ENCODE measurements around the gene ACP1.

Gene ACP1

DNA sequence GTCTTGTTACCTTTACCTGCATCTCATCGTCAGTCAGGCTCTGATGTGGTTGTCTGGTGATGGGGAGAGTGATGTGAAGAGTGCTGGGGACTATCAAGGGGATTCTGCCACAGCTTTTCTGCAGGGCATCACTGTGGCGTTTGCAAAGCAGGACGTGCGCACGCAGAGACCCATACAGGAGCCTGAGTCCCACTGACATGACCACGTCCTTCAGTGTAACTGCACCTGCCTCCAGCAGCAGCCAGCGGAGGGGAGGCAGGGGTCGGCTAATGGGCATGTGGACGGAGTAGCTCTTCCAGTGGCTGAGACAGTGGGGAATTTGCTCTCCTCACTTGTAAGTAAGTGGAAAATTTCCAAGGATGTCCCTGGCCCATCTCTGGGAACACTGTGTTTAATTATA lies 16.6 kb downstream of the ACP1 start:
- ChIA-PET CTCF (interaction anchor here (0.9 to 1.5 kb wide), 2 partner anchors 9 to 36 kb away, joined by 4 read pairs; no protein-coding TSS in a partner anchor), POLR2A (no interaction called here)
- DNase-seq (ENCODE audit: extremely low spot score), result no peak
- TF ChIP-seq, protein P1, sequence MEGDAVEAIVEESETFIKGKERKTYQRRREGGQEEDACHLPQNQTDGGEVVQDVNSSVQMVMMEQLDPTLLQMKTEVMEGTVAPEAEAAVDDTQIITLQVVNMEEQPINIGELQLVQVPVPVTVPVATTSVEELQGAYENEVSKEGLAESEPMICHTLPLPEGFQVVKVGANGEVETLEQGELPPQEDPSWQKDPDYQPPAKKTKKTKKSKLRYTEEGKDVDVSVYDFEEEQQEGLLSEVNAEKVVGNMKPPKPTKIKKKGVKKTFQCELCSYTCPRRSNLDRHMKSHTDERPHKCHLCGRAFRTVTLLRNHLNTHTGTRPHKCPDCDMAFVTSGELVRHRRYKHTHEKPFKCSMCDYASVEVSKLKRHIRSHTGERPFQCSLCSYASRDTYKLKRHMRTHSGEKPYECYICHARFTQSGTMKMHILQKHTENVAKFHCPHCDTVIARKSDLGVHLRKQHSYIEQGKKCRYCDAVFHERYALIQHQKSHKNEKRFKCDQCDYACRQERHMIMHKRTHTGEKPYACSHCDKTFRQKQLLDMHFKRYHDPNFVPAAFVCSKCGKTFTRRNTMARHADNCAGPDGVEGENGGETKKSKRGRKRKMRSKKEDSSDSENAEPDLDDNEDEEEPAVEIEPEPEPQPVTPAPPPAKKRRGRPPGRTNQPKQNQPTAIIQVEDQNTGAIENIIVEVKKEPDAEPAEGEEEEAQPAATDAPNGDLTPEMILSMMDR (IDR thresholded peaks at IDR 0.05; ENCODE audit: control extremely low read depth, extremely low read depth, low read depth, missing control alignments), result no peak

DNA sequence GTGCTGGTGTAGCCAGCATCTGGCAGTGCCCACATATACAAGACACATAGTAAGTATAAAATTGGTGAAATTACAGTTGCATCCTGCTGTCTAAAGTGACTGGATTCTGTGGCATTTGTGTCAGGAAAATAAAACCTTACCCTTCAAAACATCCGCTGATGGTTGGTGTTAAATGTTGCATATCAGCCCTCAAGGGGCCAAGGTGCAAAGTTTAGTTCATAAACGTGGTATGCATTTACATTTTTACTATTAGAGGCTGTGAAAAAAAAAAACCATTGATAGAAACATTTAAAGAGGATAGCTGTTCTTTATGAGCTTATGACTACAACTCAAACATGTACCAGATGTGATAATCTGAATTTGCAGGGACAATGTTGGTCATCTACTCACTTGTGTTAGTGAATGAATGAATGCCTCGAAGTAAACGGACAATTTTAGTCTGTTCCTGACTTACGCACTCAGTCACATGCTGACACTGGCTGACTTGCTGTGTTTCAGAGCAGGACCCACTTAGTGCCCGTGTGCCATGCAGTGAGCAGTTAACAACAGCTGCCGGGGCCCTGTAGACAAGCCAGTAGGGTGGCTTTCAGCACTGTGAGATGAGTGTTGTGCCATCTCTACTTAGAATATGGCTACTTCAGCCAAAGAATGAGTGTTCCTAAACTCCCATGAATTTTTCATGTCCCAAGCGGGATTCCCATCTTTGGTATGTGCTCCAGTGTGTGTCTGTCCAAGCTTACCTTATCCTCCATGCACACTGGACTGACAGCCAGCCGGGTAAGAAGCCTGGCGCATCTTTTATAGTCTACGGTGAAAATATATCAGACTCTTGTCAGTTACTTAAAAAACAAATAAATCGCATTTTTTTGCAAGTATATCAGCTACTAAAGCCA lies 17.9 kb downstream of the ACP1 start:
- ChIA-PET POLR2A (no interaction called here), CTCF (interaction anchor here (0.7 to 1.2 kb wide), 3 partner anchors 8 to 354 kb away, joined by 3 to 4 read pairs (median 3); no protein-coding TSS in a partner anchor)
- DNase-seq (ENCODE audit: extremely low spot score), result no peak
- TF ChIP-seq, protein P1 (IDR thresholded peaks at IDR 0.05; ENCODE audit: control extremely low read depth, extremely low read depth, low read depth, missing control alignments), result no peak

DNA sequence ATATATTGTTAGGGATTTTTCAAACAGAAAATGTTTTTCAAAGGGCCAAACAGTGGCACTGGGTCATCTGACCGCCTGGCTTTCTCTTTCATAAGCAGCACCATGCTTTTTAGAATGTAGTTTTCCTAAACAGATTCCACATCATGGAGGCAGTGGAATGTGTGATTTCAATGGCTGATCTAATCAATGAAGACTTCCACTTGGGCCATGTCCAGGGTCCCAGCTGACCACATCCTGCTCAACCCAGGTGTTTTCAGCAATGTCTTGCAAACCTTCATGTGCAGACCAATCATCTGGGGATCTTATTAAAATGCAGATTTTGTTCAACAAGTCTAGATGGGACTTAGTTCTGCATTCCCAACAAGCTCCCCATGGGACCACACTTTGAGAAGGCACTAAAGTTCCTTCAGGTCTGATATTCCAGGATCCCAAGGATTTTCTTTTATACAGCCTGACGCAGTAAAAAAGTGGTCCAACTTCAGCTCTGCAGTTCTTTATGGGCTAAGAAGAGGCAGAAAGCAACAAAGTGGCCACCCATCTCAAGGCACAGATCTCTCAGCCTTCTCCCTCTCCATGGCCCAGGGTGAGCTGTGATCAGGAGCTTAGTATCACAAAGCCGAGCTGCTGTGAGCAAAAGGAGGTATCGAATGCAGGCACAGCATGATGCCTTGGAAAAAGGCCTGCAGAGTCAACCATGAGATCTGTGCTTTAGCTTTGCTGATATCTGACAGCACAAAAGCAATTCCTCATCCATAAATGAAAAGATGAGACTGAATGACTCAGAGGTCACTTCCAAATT lies 19.4 kb downstream of the ACP1 start:
- POLR2A ChIA-PET, result no interaction called here
- CTCF ChIA-PET, result interaction anchor here (1.0 to 1.8 kb wide), 6 partner anchors 11 to 352 kb away, joined by 3 to 5 read pairs (median 3); no protein-coding TSS in a partner anchor
- DNase-seq (ENCODE audit: extremely low spot score), result no peak
- TF ChIP-seq, protein P1 (IDR thresholded peaks at IDR 0.05; ENCODE audit: control extremely low read depth, extremely low read depth, low read depth, missing control alignments), result no peak

DNA sequence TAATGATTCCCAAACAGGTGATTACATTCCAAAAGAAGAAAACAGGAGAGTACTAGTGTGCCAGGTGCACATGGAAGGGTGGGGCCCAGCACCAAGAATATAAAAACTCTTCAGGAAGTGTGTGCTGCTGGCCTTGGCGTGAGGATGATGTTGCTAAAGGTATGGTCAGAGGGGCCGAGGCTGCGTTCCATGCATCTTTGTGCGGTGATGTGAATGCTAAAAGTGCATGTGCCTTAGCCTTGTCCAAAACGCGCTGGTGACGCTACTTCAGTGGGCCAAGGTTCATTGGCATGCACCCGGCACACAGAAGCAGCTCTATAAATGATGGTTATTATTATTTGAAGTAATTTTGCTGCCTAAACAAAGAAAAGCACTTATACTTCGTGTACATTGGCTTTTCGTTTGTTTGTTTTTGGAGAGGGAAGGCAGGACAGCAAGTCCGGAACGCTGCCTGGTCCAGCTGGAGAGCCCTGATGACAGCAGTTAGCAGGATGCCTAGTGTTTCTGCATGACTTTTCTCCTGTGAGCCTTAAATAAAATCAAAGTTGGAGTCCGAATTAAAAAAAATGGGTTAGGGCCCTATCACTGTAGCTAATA lies 20.2 kb downstream of the ACP1 start:
- POLR2A ChIA-PET, result no interaction called here
- no peak for DNase-seq (ENCODE audit: extremely low spot score)
- CTCF ChIA-PET, result interaction anchor here (1.0 to 1.8 kb wide), 5 partner anchors 11 to 38 kb away, joined by 3 to 7 read pairs (median 4); no protein-coding TSS in a partner anchor
- TF ChIP-seq, protein P1 (IDR thresholded peaks at IDR 0.05; ENCODE audit: control extremely low read depth, extremely low read depth, low read depth, missing control alignments), result no peak

DNA sequence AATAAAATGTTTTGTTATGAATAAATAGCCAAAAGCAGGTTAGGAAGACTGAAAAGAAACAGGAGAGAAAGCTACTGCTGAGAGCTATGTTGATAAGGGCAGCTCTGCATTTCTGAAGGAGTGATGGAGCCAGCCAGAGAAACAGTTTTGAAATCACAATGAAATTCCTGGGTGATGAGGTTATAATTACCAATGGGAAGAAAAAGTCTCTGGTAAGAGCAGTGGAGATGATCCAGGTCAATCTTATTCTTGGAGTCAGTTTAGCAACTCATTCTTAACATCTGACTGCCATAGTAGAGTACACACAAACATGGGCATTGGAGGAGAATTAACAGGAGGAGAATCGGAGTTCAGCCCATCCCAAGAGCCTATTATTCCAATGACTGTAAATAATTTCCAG lies 20.8 kb downstream of the ACP1 start:
- no peak for DNase-seq (ENCODE audit: extremely low spot score)
- CTCF ChIA-PET, result interaction anchor here (1.0 to 1.8 kb wide), 4 partner anchors 11 to 38 kb away, joined by 4 to 7 read pairs (median 4); no protein-coding TSS in a partner anchor
- POLR2A ChIA-PET, result no interaction called here
- TF ChIP-seq, protein P1 (IDR thresholded peaks at IDR 0.05; ENCODE audit: control extremely low read depth, extremely low read depth, low read depth, missing control alignments), result no peak

DNA sequence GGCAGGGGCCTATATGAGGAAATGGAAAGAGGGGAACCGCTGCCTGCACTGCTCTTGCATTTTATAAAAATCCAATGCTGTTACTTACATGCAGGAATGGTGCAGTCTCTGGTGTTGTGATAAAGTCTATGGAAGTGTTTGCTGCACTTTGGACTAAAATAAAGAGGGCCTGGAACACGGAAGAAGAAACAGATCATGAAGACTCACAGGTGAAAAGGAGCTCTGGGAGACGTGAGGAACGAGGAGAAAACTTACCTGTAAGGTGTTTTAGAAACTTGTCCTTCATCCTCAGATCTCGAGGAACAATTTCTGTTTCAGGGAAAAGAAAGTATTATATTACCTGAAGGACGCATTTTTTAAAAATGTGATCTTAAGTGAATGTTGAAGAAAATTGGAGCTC lies 21.3 kb downstream of the ACP1 start:
- no peak for DNase-seq (ENCODE audit: extremely low spot score)
- CTCF ChIA-PET, result interaction anchor here (1.0 to 1.8 kb wide), 3 partner anchors 12 to 39 kb away, joined by 4 to 7 read pairs (median 5); no protein-coding TSS in a partner anchor
- TF ChIP-seq, protein P1 (IDR thresholded peaks at IDR 0.05; ENCODE audit: control extremely low read depth, extremely low read depth, low read depth, missing control alignments), result no peak
- POLR2A ChIA-PET, result no interaction called here

Measured in GM10248 (cell line).